GM19468 (cell line): ENCODE results near the gene SIK2.
A peak's percentile ranks its signal among the peaks of the same experiment; 100 is the strongest.

Source experiments
- ATAC-seq: cut with Tn5 transposase; IDR thresholded peaks from one replicate; pipeline ENCODE4 v1.9.1; 2021; ENCODE audit warnings: mild to moderate bottlenecking, moderate library complexity, moderate number of reproducible peaks; ENCODE audit not compliant: unreplicated experiment; ENCODE audit errors: extremely low read depth

SIK2 gene

DNA sequence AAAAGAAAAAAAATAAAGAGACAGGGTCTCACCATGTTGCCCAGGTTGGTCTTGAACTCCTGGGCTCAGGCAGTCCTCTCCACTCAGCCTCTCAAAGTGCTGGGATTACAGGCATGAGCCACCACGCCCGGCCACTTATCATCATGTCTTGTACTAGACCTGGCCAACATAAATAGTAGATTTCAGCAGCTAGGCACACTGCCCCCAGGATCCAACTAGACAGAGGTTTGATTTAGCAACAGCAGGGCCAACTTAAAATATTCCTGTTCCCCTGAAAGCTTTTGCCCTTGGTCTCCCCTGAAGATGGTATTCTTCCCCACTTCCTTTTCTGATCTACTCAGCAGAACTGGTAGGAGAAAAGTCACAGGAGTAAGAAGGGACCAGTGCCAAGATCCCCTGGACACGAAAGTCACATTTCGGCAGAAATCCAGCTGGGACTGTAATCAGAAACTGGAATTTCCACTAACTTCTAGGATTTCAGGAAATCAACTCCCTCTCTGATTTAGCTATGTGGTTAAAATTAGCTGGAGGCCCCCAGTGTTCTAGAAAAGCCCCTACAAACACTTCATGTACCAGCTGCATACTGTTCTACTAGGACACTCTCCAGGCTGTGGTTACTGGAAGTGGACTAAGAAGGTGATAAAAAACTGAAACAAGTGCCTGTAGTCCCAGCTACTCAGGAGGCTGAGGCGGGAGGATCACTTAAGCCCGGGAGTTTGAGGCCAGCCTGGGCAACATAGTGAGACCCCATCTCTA is 172.9 kb downstream of the SIK2 start:
- ATAC-seq = no peak

DNA sequence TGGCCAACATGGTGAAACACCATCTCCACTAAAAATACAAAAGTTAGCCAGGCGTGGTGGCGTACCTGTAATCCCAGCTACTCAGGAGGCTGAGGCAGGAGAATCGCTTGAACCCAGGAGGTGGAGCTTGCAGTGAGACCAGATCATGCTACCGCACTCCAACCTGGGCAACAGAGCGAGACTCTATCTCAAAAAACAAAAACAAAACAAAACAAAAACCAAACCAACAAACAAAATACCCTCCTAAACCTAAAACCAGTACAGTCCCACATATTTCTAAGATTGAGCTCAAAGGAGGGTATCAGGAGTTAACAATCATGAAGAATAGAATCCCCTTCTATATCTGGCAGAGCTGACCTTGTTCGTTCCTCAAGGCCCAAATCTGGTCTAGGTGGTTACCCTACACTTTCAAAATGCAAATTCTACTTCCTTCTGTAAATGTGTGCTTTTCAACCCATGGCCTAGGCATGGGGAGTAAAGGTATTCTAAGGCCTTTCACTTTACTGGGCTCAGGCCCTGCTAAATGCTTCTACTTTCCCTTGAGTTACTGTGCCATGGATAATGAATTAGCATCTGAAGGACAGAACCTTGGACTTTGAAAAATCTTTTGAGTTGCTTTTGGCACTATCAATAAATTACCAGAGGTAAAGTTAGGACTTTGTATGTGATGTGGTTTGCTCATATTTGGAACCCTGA is 174.3 kb downstream of the SIK2 start:
- peak; percentile 90 for ATAC-seq

DNA sequence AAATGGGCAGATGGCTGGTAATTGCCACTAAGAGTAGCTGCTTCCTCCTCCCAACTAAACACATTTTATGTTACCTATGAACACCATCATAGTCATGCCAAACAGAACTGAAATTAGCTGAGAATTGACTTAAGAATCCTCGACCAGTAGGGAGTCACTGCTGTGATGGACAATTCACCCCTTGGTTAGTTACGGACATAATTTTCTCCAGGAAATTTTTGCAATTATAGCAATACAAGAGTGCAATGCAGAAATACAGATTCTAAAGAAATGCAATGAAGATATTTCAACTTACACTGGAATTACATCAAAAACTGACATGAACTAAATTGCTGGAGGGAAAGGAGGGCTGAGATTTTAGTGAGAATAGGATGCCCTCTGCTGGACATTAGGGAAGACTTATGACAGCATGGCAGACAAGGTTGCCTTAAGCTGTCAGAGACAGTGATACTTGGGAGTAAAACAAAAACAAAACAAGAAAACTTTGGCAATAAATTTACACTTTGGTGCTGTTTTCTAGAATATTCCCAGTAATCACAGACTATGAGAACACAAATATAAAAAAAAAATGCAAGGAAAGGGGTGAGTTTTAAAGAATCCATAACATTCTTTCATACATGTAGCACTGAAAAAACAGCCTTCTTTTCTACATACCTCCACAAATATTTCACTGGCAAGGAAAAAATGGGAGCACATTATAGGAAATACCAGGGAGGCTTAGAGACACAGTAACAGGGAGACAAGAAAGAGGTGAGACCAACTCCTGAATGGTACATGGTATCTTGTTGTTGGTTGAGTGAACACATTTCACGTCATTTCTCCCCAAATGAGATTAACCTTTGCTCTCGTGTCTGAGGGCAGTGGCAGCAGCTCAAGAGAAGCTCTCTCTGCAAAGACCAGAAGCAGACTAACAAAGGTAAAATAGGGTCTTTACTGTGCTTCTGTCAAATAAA is 175.1 kb downstream of the SIK2 start:
- ATAC-seq = peak; percentile 9

DNA sequence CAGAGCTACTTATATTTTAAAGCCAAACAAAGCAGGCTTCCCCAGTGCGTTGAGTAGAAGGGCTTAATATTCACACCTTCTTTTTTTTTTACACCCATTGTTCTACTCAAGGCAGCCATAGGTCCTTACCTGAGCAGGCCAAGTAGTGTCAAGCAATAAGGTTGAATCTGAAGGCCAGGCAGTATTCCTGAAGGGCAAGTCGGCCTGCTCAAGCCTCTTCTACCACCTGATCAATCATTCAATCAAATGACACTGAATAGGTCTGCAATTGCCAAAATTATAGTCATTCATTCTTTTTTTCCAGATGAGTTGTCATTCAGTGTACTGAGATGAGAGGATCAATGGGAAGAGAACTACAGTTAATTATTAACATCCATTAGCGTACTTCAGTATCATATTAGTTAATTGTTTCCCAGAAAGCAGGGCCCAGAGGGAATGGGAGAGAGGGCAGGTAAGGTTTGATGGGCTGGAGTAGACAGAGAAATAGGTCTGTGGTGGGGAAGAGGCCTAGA is 175.9 kb downstream of the SIK2 start:
- no peak for ATAC-seq

DNA sequence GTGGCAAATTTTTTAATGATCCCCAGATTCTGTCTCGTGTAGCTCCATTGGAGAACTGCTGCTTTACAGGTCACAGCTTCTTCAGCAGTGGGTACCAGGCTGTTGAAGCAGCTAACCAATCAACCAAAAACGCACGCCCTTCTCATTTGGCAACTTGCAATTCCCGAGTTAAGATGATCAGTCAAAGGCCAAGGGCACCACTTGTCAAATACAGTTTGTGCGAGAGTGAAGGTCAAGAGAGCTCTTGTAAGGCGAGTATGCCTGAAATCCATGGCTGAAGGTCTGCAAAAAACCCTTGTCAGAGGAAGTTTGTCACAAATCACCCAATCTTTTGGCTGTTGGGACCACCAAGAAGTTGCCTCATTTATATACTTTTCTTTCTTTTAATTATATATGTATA is 176.9 kb downstream of the SIK2 start:
- no peak for ATAC-seq
